Measurements from ENCODE around the gene CETN3. TPM values are rescaled to one million over a fixed set of nuclear protein-coding genes. Genes with fewer than 3 reads are reported as not detected.

Gene CETN3
- total and polyA plus RNA-seq, 2 of the 13 experiments (the other 11 are each of a cell fraction or from before 2014, with no cell fraction given) = 15.4 to 71.5 TPM

DNA sequence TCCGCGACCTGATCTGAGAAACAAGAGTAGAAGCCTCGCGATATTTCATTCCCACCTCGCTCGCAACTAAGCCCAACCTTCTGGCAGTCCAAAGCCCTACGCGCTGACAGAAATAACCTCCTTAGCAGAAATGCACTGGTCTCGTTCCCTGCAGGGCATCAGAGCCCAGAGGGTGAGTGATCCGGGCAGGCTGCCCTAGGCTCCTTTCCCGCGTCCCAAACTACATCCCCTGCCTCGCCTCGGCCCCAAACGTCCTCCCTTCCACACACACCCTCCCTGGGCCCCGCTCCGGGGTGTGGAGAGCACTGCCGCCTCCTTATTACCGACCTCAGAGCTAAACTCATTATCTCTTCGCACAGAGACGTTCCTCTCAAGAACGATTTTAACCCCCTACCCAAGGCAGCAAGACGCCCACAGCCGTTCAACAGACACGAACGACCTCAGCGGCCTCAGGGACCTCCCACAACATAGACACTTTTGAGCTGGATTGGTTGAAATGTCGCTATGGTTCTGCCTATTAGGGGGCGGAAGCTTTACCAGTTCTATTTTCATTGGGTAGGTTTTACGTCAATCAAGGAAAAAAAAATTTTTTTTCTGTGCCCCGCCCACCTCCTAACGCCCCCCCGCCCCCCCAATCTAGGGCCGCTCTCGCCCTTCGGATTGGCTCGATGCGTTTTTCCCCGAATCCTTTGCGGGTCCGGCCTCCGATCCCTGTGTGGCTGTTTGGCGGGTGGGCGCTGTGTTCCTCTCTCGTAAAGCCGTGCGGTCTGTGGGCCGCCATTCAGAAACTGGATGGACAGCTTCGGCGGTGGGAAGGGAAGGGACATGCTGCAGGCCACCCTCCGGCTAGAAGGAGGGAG is at the start of gene CETN3 (continued):
- TF ChIP-seq, protein P1, sequence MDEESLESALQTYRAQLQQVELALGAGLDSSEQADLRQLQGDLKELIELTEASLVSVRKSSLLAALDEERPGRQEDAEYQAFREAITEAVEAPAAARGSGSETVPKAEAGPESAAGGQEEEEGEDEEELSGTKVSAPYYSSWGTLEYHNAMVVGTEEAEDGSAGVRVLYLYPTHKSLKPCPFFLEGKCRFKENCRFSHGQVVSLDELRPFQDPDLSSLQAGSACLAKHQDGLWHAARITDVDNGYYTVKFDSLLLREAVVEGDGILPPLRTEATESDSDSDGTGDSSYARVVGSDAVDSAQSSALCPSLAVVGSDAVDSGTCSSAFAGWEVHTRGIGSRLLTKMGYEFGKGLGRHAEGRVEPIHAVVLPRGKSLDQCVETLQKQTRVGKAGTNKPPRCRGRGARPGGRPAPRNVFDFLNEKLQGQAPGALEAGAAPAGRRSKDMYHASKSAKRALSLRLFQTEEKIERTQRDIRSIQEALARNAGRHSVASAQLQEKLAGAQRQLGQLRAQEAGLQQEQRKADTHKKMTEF (CRISPR knock-in tag; IDR thresholded peaks at IDR 0.05) = no peak; the same call in 1 of the 2 replicates
- TF ChIP-seq ZNF512 (CRISPR knock-in tag; IDR thresholded peaks at IDR 0.05) = no peak
- no peak for TF ChIP-seq HIVEP1 (CRISPR knock-in tag; IDR thresholded peaks at IDR 0.05)
- 0 out of 2 replicates have a peak, but pooled peaks have one; percentile 51 for TF ChIP-seq ZKSCAN8 (CRISPR knock-in tag; IDR thresholded peaks at IDR 0.05; ENCODE audit: borderline replicate concordance)
- TF ChIP-seq FOXJ3 (CRISPR knock-in tag; IDR thresholded peaks at IDR 0.05; ENCODE audit: borderline replicate concordance) = no peak
- no peak for TF ChIP-seq SNAI1 (CRISPR knock-in tag; IDR thresholded peaks at IDR 0.05; ENCODE audit: borderline replicate concordance)
- TF ChIP-seq ZSCAN31 (CRISPR knock-in tag; IDR thresholded peaks at IDR 0.05; ENCODE audit: low read depth) = peak; percentile 66; the same call in 1 of the 2 replicates
- 0 out of 2 replicates have a peak, but pooled peaks have one; percentile 23 for TF ChIP-seq NFKBIZ (CRISPR knock-in tag; IDR thresholded peaks at IDR 0.05)
- TF ChIP-seq CCDC6 (CRISPR knock-in tag; IDR thresholded peaks at IDR 0.05) = peak; percentile 61; the same call in 1 of the 2 replicates
- no peak for TF ChIP-seq ZMYM2 (CRISPR knock-in tag; IDR thresholded peaks at IDR 0.05)
- TF ChIP-seq, protein P2, sequence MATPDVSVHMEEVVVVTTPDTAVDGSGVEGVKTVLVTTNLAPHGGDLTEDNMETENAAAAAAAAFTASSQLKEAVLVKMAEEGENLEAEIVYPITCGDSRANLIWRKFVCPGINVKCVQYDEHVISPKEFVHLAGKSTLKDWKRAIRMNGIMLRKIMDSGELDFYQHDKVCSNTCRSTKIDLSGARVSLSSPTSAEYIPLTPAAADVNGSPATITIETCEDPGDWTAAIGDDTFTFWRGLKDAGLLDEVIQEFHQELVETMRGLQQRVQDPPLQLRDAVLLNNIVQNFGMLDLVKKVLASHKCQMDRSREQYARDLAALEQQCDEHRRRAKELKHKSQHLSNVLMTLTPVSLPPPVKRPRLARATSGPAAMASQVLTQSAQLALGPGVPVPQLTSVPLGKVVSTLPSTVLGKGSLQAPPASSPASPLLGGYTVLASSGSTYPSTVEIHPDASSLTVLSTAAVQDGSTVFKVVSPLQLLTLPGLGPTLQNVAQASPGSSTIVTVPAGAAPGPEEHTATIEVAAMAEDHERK (CRISPR knock-in tag; IDR thresholded peaks at IDR 0.05; ENCODE audit: low read depth) = no peak
- TF ChIP-seq REL (CRISPR knock-in tag; conservative IDR thresholded peaks at IDR 0.05) = no peak
- TF ChIP-seq, protein P3, sequence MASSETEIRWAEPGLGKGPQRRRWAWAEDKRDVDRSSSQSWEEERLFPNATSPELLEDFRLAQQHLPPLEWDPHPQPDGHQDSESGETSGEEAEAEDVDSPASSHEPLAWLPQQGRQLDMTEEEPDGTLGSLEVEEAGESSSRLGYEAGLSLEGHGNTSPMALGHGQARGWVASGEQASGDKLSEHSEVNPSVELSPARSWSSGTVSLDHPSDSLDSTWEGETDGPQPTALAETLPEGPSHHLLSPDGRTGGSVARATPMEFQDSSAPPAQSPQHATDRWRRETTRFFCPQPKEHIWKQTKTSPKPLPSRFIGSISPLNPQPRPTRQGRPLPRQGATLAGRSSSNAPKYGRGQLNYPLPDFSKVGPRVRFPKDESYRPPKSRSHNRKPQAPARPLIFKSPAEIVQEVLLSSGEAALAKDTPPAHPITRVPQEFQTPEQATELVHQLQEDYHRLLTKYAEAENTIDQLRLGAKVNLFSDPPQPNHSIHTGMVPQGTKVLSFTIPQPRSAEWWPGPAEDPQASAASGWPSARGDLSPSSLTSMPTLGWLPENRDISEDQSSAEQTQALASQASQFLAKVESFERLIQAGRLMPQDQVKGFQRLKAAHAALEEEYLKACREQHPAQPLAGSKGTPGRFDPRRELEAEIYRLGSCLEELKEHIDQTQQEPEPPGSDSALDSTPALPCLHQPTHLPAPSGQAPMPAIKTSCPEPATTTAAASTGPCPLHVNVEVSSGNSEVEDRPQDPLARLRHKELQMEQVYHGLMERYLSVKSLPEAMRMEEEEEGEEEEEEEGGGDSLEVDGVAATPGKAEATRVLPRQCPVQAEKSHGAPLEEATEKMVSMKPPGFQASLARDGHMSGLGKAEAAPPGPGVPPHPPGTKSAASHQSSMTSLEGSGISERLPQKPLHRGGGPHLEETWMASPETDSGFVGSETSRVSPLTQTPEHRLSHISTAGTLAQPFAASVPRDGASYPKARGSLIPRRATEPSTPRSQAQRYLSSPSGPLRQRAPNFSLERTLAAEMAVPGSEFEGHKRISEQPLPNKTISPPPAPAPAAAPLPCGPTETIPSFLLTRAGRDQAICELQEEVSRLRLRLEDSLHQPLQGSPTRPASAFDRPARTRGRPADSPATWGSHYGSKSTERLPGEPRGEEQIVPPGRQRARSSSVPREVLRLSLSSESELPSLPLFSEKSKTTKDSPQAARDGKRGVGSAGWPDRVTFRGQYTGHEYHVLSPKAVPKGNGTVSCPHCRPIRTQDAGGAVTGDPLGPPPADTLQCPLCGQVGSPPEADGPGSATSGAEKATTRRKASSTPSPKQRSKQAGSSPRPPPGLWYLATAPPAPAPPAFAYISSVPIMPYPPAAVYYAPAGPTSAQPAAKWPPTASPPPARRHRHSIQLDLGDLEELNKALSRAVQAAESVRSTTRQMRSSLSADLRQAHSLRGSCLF (CRISPR knock-in tag; IDR thresholded peaks at IDR 0.05; ENCODE audit: borderline replicate concordance) = no peak
- TF ChIP-seq ZNF292 (CRISPR knock-in tag; IDR thresholded peaks at IDR 0.05; ENCODE audit: borderline replicate concordance, low read depth) = peak; percentile 12; the same call in 1 of the 2 replicates
- TF ChIP-seq, protein P4, sequence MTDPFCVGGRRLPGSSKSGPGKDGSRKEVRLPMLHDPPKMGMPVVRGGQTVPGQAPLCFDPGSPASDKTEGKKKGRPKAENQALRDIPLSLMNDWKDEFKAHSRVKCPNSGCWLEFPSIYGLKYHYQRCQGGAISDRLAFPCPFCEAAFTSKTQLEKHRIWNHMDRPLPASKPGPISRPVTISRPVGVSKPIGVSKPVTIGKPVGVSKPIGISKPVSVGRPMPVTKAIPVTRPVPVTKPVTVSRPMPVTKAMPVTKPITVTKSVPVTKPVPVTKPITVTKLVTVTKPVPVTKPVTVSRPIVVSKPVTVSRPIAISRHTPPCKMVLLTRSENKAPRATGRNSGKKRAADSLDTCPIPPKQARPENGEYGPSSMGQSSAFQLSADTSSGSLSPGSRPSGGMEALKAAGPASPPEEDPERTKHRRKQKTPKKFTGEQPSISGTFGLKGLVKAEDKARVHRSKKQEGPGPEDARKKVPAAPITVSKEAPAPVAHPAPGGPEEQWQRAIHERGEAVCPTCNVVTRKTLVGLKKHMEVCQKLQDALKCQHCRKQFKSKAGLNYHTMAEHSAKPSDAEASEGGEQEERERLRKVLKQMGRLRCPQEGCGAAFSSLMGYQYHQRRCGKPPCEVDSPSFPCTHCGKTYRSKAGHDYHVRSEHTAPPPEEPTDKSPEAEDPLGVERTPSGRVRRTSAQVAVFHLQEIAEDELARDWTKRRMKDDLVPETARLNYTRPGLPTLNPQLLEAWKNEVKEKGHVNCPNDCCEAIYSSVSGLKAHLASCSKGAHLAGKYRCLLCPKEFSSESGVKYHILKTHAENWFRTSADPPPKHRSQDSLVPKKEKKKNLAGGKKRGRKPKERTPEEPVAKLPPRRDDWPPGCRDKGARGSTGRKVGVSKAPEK (CRISPR knock-in tag; IDR thresholded peaks at IDR 0.05; ENCODE audit: borderline replicate concordance) = no peak

Measured in HepG2 (cell line).